Measurements from ENCODE around the gene BAAT. TPM values are rescaled to one million over a fixed set of nuclear protein-coding genes. Genes with fewer than 3 reads are reported as not detected.

The BAAT gene
- total and polyA plus RNA-seq, 2 of the 13 experiments (the other 11 are each of a cell fraction or from before 2014, with no cell fraction given): 0.71 to 7.9 TPM

GRCh38 chr9:101359679-101360078, 25.1 kb downstream of the BAAT start:
- 53% methylated on average over 1 of the region's 1 CpG for WGBS (ENCODE audit: low lambda C conversion rate)
- no TSS peak for BruUV-seq (replicated peaks)
- no peak for ATAC-seq
- TF ChIP-seq SIX4 (CRISPR knock-in tag; IDR thresholded peaks at IDR 0.05) (no peak), ZNF451 (CRISPR knock-in tag; IDR thresholded peaks at IDR 0.05) (no peak), HNF4G (IDR thresholded peaks at IDR 0.05; ENCODE audit: borderline replicate concordance, low read depth, low read length) (peak; percentile 39; the same call in 1 of the 2 replicates), HNF4G (CRISPR knock-in tag; IDR thresholded peaks at IDR 0.05; ENCODE audit: borderline replicate concordance, low read depth) (no peak), ZBTB2 (CRISPR knock-in tag; IDR thresholded peaks at IDR 0.05; ENCODE audit: low read depth) (no peak), EHMT2 (IDR thresholded peaks at IDR 0.05; ENCODE audit: borderline replicate concordance, low read depth, low read length) (peak; percentile 74), ZNF713 (CRISPR knock-in tag; IDR thresholded peaks at IDR 0.05) (0 out of 2 replicates have a peak, but pooled peaks have one; percentile 36), KAT8 (CRISPR knock-in tag; IDR thresholded peaks at IDR 0.05) (0 out of 2 replicates have a peak, but pooled peaks have one; percentile 12), FOXA1 (IDR thresholded peaks at IDR 0.05) (no peak), FOXA1 (CRISPR knock-in tag; IDR thresholded peaks at IDR 0.05) (peak; percentile 70), FOXA3 (CRISPR knock-in tag; IDR thresholded peaks at IDR 0.05) (peak; percentile 82), RBM22 (optimal IDR thresholded peaks at IDR 0.05; ENCODE audit: low read length) (no peak), ZNF605 (CRISPR knock-in tag; IDR thresholded peaks at IDR 0.05) (no peak), MED1 (CRISPR knock-in tag; IDR thresholded peaks at IDR 0.05) (peak; percentile 59; the same call in 1 of the 2 replicates), ZNF225 (CRISPR knock-in tag; IDR thresholded peaks at IDR 0.05) (no peak), SAP130 (CRISPR knock-in tag; IDR thresholded peaks at IDR 0.05; ENCODE audit: low read depth) (no peak), HMG20A (CRISPR knock-in tag; IDR thresholded peaks at IDR 0.05; ENCODE audit: borderline replicate concordance) (peak; percentile 13; the same call in 1 of the 2 replicates)
- TF ChIP-seq, protein P1, sequence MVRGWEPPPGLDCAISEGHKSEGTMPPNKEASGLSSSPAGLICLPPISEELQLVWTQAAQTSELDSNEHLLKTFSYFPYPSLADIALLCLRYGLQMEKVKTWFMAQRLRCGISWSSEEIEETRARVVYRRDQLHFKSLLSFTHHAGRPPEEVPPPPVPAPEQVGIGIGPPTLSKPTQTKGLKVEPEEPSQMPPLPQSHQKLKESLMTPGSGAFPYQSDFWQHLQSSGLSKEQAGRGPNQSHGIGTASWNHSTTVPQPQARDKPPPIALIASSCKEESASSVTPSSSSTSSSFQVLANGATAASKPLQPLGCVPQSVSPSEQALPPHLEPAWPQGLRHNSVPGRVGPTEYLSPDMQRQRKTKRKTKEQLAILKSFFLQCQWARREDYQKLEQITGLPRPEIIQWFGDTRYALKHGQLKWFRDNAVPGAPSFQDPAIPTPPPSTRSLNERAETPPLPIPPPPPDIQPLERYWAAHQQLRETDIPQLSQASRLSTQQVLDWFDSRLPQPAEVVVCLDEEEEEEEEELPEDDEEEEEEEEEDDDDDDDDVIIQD (CRISPR knock-in tag; IDR thresholded peaks at IDR 0.05; ENCODE audit: low read depth): peak; percentile 85; the same call in 1 of the 2 replicates
- TF ChIP-seq, protein P2, sequence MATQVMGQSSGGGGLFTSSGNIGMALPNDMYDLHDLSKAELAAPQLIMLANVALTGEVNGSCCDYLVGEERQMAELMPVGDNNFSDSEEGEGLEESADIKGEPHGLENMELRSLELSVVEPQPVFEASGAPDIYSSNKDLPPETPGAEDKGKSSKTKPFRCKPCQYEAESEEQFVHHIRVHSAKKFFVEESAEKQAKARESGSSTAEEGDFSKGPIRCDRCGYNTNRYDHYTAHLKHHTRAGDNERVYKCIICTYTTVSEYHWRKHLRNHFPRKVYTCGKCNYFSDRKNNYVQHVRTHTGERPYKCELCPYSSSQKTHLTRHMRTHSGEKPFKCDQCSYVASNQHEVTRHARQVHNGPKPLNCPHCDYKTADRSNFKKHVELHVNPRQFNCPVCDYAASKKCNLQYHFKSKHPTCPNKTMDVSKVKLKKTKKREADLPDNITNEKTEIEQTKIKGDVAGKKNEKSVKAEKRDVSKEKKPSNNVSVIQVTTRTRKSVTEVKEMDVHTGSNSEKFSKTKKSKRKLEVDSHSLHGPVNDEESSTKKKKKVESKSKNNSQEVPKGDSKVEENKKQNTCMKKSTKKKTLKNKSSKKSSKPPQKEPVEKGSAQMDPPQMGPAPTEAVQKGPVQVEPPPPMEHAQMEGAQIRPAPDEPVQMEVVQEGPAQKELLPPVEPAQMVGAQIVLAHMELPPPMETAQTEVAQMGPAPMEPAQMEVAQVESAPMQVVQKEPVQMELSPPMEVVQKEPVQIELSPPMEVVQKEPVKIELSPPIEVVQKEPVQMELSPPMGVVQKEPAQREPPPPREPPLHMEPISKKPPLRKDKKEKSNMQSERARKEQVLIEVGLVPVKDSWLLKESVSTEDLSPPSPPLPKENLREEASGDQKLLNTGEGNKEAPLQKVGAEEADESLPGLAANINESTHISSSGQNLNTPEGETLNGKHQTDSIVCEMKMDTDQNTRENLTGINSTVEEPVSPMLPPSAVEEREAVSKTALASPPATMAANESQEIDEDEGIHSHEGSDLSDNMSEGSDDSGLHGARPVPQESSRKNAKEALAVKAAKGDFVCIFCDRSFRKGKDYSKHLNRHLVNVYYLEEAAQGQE (IDR thresholded peaks at IDR 0.05; ENCODE audit: borderline replicate concordance in 1 of 2, low read depth in 1 of 2, low read length in 2 of 2): 0 out of 4 replicates have a peak, but pooled peaks of 1 of the 2 experiments have one; percentile 4

More at GRCh38 chr9:101359679-101360078, 25.1 kb downstream of the BAAT start:
- Histone ChIP-seq H3K4me2 (ENCODE audit: low read depth, low read length) (0 out of 2 replicates have a peak overlapping the region, but pooled peaks have one; percentile 6), H3K4me3 (replicated peaks in 1 of 3; ENCODE audit: insufficient read depth in 1 of 3, low read depth in 2 of 3, low read length in 3 of 3) (no peak overlapping the region), H3K27ac (ENCODE audit: extremely low read length, insufficient read depth, low read length) (no peak overlapping the region), H4K20me1 (ENCODE audit: insufficient read depth, low read length) (no peaks in the 10 kb centered on the region), H3K4me1 (ENCODE audit: insufficient read depth, low read length) (peaks cover 72% of the 10 kb centered on the region), H3K9ac (ENCODE audit: insufficient read depth, low read depth, low read length) (no peak overlapping the region), H2AFZ (ENCODE audit: low read length) (no peak overlapping the region), H3K9me3 (ENCODE audit: low read length) (no peaks in the 10 kb centered on the region), H3K27me3 (ENCODE audit: control insufficient read depth in 1 of 2, insufficient read depth in 2 of 2, low read length in 2 of 2) (no peaks in the 10 kb centered on the region), H3K36me3 (replicated peaks in 1 of 2; ENCODE audit: control insufficient read depth in 1 of 2, insufficient read depth in 2 of 2, low read length in 2 of 2) (no peaks in the 10 kb centered on the region), H3K79me2 (ENCODE audit: insufficient read depth, low read length) (no peaks in the 10 kb centered on the region)
- intact Hi-C loops (cut with micrococcal nuclease; ENCODE audit: unreplicated experiment) (no loop called here), in situ Hi-C loops (cut with HindIII; ENCODE audit: extremely low pct_ligation_motif_present, low pct_unique_long_range_greater_than_20kb) (no loop called here)
- DNase-seq (ENCODE audit: low spot score) (peak; percentile 41), FAIRE-seq (no peak)
- ChIA-PET CTCF (ENCODE audit: low intra/inter-chr PET ratio, low total read pairs) (interaction anchor here (0.6 kb wide), 1 partner anchor 29 kb away, joined by 3 read pairs; no protein-coding TSS in a partner anchor), POLR2A (no interaction called here)

Data from HepG2 (cell line).